Stomach (tissue), 4 donors: ENCODE results near the gene MNT.

Experiments
- CTCF ChIP-seq, 7 experiments: fragments of 450-650 bp in 4 of 7; fragments of 200-600 bp in 3 of 7; sonication (generic) in 3 of 7; IDR thresholded peaks; one replicate each; pipeline ENCODE4 v1.5.1; 2016 to 2019; ENCODE audit warnings: antibody characterized with exemption in 7 of 7, control low read depth in 2 of 7, mild to moderate bottlenecking in 1 of 7
- EP300 ChIP-seq: sonication (generic); formaldehyde crosslinking; IDR thresholded peaks from one replicate; pipeline ENCODE4 v1.6.1; 2017; ENCODE audit warnings: antibody characterized with exemption
- POLR2AphosphoS5 ChIP-seq, 3 donors: sonication (generic); formaldehyde crosslinking; IDR thresholded peaks; one replicate each; pipeline ENCODE4 v1.6.1; 2016; ENCODE audit warnings: antibody characterized with exemption in 3 of 3

GRCh38 chr17:2435181-2435741 lies 34.4 kb upstream of the MNT start:
- TF ChIP-seq CTCF (IDR thresholded peaks at IDR 0.05) (no peak), POLR2AphosphoS5 (IDR thresholded peaks at IDR 0.05) (no peak), EP300 (no peak)
